ENCODE measurements around the gene PPP1R16B. TPM values are rescaled to one million over a fixed set of nuclear protein-coding genes. Genes with fewer than 3 reads are reported as not detected.

The PPP1R16B gene
- total and polyA plus RNA-seq, 11 donors: 1.9 to 12.2 (median 6.9) TPM

- H3K4me3 ChIP-seq: peak overlapping the region in 1 of 12 donors; percentile 76
- no peaks in the 10 kb centered on the region for H3K27me3 ChIP-seq
- ATAC-seq (no peak), DNase-seq (no peak)
- peak overlapping the region in 1 of 12 donors; percentile 73 for H3K27ac ChIP-seq
- TF ChIP-seq POLR2A (IDR thresholded peaks at IDR 0.05) (no peak), CTCF (IDR thresholded peaks at IDR 0.05) (no peak)
- 58 to 65% (median 61%) methylated on average over 5 of the region's 5 CpGs for WGBS, 4 donors
- intact Hi-C loops (cut with DNase I): loop anchor here in 9 of 10 donors (2.0 to 5.0 kb wide), 4 partner anchors 34 to 121 kb away; partner anchors contain the start of gene DHX35 (in 3 of the 9)
- H3K36me3 ChIP-seq: no peaks in the 10 kb centered on the region
- H3K4me1 ChIP-seq: peaks cover 5 to 35% (median 10%) of the 10 kb centered on the region in 12 donors
- H3K9me3 ChIP-seq: no peaks in the 10 kb centered on the region
These were observed 122.5 kb downstream of the PPP1R16B start for GRCh38 chr20:38927902-38928578.

- DNase-seq: no peak
- 88 to 96% (median 92%) methylated on average over 1 of the region's 1 CpG for WGBS, 4 donors
- H3K9me3 ChIP-seq: no peaks in the 10 kb centered on the region
- peaks cover 5 to 35% (median 10%) of the 10 kb centered on the region in 12 donors for H3K4me1 ChIP-seq
- H3K27ac ChIP-seq: peak overlapping the region in 1 of 12 donors; percentile 73
- no peaks in the 10 kb centered on the region for H3K27me3 ChIP-seq
- no peak for TF ChIP-seq POLR2A (IDR thresholded peaks at IDR 0.05)
- no peak for TF ChIP-seq CTCF (IDR thresholded peaks at IDR 0.05)
- no peaks in the 10 kb centered on the region for H3K36me3 ChIP-seq
- intact Hi-C loops (cut with DNase I): no loop called here
- no peak overlapping the region for H3K4me3 ChIP-seq
- ATAC-seq: no peak
These were observed 124.7 kb downstream of the PPP1R16B start for GRCh38 chr20:38930242-38930569.

GRCh38 chr20:38931984-38932383 lies 126.5 kb downstream of the PPP1R16B start:
- intact Hi-C loops (cut with DNase I): no loop called here
- no peak for DNase-seq
- TF ChIP-seq CTCF (IDR thresholded peaks at IDR 0.05) (no peak), POLR2A (IDR thresholded peaks at IDR 0.05) (no peak)
- Histone ChIP-seq H3K4me1 (peaks cover under 1 to 21% (median 3%) of the 10 kb centered on the region in 12 donors), H3K9me3 (no peaks in the 10 kb centered on the region), H3K4me3 (no peak overlapping the region), H3K27ac (peak overlapping the region in 1 of 12 donors; percentile 73), H3K36me3 (no peaks in the 10 kb centered on the region), H3K27me3 (no peaks in the 10 kb centered on the region)
- no peak for ATAC-seq
- WGBS, 4 donors: 94 to 98% (median 96%) methylated on average over 4 of the region's 4 CpGs

- Histone ChIP-seq H3K27ac (peak overlapping the region in 1 of 12 donors; percentile 73), H3K4me1 (peaks cover 0 to 15% (median 0%) of the 10 kb centered on the region in 12 donors), H3K27me3 (no peaks in the 10 kb centered on the region), H3K4me3 (no peak overlapping the region), H3K9me3 (no peaks in the 10 kb centered on the region), H3K36me3 (no peaks in the 10 kb centered on the region)
- TF ChIP-seq POLR2A (IDR thresholded peaks at IDR 0.05) (no peak), CTCF (IDR thresholded peaks at IDR 0.05) (no peak)
- 62 to 73% (median 70%) methylated on average over 9 of the region's 9 CpGs for WGBS, 4 donors
- intact Hi-C loops (cut with DNase I): no loop called here
- peak in 1 of 4 donors; percentile 36 for ATAC-seq
- DNase-seq: no peak
These were observed 127.1 kb downstream of the PPP1R16B start for GRCh38 chr20:38932457-38933120.

Data from heart left ventricle (tissue), 16 donors.